Measurements from ENCODE around the gene LRRC36. TPM values are rescaled to one million over a fixed set of nuclear protein-coding genes. Genes with fewer than 3 reads are reported as not detected.

Gene LRRC36
- total RNA-seq, 4 donors from 2014 or later, result 0.42 to 0.56 TPM; not detected in 2

- H3K27me3 ChIP-seq, result no peaks in the 10 kb centered on the region
- H3K4me3 ChIP-seq, result peak within 1 kb of the TSS; percentile 52
- peaks cover 81% of the 10 kb centered on the region for H3K4me1 ChIP-seq
- H3K9me3 ChIP-seq, result no peaks in the 10 kb centered on the region
- peak; percentile 95 for DNase-seq (ENCODE audit: low spot score in 2 of 2)
- H3K27ac ChIP-seq, result peak within 1 kb of the TSS; percentile 75
- TF ChIP-seq POLR2A (IDR thresholded peaks at IDR 0.05), result peak in 1 of 2 donors; percentile 47
- TF ChIP-seq, protein P1, sequence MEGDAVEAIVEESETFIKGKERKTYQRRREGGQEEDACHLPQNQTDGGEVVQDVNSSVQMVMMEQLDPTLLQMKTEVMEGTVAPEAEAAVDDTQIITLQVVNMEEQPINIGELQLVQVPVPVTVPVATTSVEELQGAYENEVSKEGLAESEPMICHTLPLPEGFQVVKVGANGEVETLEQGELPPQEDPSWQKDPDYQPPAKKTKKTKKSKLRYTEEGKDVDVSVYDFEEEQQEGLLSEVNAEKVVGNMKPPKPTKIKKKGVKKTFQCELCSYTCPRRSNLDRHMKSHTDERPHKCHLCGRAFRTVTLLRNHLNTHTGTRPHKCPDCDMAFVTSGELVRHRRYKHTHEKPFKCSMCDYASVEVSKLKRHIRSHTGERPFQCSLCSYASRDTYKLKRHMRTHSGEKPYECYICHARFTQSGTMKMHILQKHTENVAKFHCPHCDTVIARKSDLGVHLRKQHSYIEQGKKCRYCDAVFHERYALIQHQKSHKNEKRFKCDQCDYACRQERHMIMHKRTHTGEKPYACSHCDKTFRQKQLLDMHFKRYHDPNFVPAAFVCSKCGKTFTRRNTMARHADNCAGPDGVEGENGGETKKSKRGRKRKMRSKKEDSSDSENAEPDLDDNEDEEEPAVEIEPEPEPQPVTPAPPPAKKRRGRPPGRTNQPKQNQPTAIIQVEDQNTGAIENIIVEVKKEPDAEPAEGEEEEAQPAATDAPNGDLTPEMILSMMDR (IDR thresholded peaks at IDR 0.05), result peak; percentile 26 to 87
- peak in 1 of 3 donors; percentile 15 for TF ChIP-seq POLR2AphosphoS5 (IDR thresholded peaks at IDR 0.05)
- TF ChIP-seq EP300 (IDR thresholded peaks at IDR 0.05), result no peak
- H3K36me3 ChIP-seq, result no peaks in the 10 kb centered on the region
- WGBS, result no CpG with 5 or more reads among the region's 56 CpGs
Observed at GRCh38 chr16:67393111-67393787, 66.6 kb downstream of the LRRC36 start, which contains the start of gene TPPP3. TPPP3 (minus strand) TSS chr16:67393498; CDS start chr16:67391111, 2,387 bp downstream.

- 8% methylated on average over 17 of the region's 20 CpGs for WGBS
- H3K27me3 ChIP-seq, result no peaks in the 10 kb centered on the region
- H3K4me1 ChIP-seq, result peaks cover 85% of the 10 kb centered on the region
- TF ChIP-seq EP300 (IDR thresholded peaks at IDR 0.05), result no peak
- TF ChIP-seq POLR2A (IDR thresholded peaks at IDR 0.05), result no peak
- TF ChIP-seq, protein P1 (IDR thresholded peaks at IDR 0.05), result no peak
- no peak for TF ChIP-seq POLR2AphosphoS5 (IDR thresholded peaks at IDR 0.05)
- peak in 1 of 2 donors; percentile 70 for DNase-seq (ENCODE audit: low spot score in 2 of 2)
- peak overlapping the region; percentile 52 for H3K4me3 ChIP-seq
- H3K27ac ChIP-seq, result peak overlapping the region; percentile 75
- no peaks in the 10 kb centered on the region for H3K9me3 ChIP-seq
- H3K36me3 ChIP-seq, result no peaks in the 10 kb centered on the region
Observed at GRCh38 chr16:67393788-67394154, 67.2 kb downstream of the LRRC36 start.

GRCh38 chr16:67394155-67395104, 67.8 kb downstream of the LRRC36 start:
- Histone ChIP-seq H3K4me1 (peaks cover 91% of the 10 kb centered on the region), H3K4me3 (peak overlapping the region; percentile 52)

DNA sequence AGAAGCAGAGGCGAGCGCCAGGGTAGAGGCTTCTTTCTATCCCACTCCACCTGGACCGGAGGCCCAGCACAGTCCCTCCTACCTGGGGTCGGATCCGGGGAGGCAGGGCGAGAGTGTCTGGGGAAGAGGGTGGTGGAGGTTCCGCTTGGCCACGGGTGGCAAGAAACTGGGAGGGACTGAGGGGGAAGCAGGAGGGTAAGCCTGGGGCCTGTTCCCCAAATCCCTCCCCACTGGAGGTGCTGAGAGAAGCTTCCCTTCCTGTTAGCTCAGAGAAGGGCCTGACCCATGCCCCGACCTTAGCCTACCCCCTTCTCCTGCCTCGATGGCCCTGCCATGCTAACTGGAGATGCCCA, 68.5 kb downstream of the LRRC36 start:
- Histone ChIP-seq H3K9me3 (no peaks in the 10 kb centered on the region), H3K27ac (peak overlapping the region; percentile 85), H3K4me3 (peak overlapping the region; percentile 52), H3K4me1 (peaks cover 98% of the 10 kb centered on the region), H3K27me3 (no peaks in the 10 kb centered on the region), H3K36me3 (no peaks in the 10 kb centered on the region)
- TF ChIP-seq POLR2AphosphoS5 (IDR thresholded peaks at IDR 0.05) (no peak), EP300 (IDR thresholded peaks at IDR 0.05) (no peak)
- TF ChIP-seq, protein P1 (IDR thresholded peaks at IDR 0.05), result no peak
- no peak for DNase-seq (ENCODE audit: low spot score in 2 of 2)
- 67% methylated on average over 8 of the region's 10 CpGs for WGBS

More at GRCh38 chr16:67394155-67395104, 67.8 kb downstream of the LRRC36 start:
- no peaks in the 10 kb centered on the region for H3K27me3 ChIP-seq
- H3K9me3 ChIP-seq, result no peaks in the 10 kb centered on the region
- TF ChIP-seq EP300 (IDR thresholded peaks at IDR 0.05) (no peak), POLR2A (IDR thresholded peaks at IDR 0.05) (no peak), POLR2AphosphoS5 (IDR thresholded peaks at IDR 0.05) (no peak)
- TF ChIP-seq, protein P1 (IDR thresholded peaks at IDR 0.05), result no peak
- no peaks in the 10 kb centered on the region for H3K36me3 ChIP-seq
- peak in 1 of 2 donors; percentile 77 for DNase-seq (ENCODE audit: low spot score in 2 of 2)
- H3K27ac ChIP-seq, result peak overlapping the region; percentile 75
- 62% methylated on average over 28 of the region's 88 CpGs for WGBS
